Cardiac fibroblast (primary cell): ENCODE measurements around the gene BBS9.
"Not testable (repeated sequence)": the region's sequence is repeated elsewhere in the genome, so short reads cannot be mapped to it uniquely, and the experiment has no call there.

Source experiments
- DNase-seq, 2 donors: peaks; one replicate each; pipeline versions ENCODE4 v3.0.0 to v3.0.0-alpha.2; 2010; ENCODE audit warnings: low read depth in 2 of 2
- H3K4me3 ChIP-seq, 2 donors: replicated peaks in 1 of 2; 1 replicate in 1 of 2; 2 replicates in 1 of 2; pipeline ENCODE4 v1.5.1; 2011; ENCODE audit warnings: low read depth in 2 of 2, low read length in 2 of 2, mild to moderate bottlenecking in 2 of 2, moderate library complexity in 1 of 2
- TF ChIP-seq, protein P1 (sequence below): IDR thresholded peaks from one replicate; pipeline ENCODE4 v1.5.1; 2011; ENCODE audit warnings: low read depth, mild to moderate bottlenecking, low read length, inconsistent platforms

Gene BBS9

DNA sequence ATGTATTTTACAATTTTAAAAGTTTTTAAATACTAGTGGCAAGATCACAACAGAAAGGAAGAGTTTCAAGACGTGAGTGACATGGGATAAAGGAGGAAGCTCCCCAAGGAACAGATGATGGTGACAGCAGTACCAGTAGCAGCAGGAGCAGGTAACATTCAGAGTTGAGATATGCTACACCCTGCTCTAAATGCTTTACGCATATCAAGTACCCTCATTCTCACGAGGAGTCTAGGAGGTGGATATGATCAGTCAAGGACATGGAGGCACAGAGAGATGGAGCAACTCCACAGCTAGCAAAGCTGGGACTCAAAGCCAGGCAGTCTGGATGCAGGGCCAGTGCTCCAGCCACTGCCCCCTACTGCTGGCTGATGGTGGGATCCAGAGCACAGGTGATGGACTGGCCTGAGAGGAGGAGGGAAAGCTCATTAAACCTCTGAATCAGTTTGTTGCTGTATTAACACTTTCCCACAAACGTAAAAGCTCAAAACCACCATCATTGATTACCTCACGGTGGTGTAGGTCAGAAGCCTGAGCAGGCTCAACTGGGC lies 37.6 kb upstream of the BBS9 start:
- H3K4me3 ChIP-seq: no peak overlapping the region
- no peak for DNase-seq
- TF ChIP-seq, protein P1, sequence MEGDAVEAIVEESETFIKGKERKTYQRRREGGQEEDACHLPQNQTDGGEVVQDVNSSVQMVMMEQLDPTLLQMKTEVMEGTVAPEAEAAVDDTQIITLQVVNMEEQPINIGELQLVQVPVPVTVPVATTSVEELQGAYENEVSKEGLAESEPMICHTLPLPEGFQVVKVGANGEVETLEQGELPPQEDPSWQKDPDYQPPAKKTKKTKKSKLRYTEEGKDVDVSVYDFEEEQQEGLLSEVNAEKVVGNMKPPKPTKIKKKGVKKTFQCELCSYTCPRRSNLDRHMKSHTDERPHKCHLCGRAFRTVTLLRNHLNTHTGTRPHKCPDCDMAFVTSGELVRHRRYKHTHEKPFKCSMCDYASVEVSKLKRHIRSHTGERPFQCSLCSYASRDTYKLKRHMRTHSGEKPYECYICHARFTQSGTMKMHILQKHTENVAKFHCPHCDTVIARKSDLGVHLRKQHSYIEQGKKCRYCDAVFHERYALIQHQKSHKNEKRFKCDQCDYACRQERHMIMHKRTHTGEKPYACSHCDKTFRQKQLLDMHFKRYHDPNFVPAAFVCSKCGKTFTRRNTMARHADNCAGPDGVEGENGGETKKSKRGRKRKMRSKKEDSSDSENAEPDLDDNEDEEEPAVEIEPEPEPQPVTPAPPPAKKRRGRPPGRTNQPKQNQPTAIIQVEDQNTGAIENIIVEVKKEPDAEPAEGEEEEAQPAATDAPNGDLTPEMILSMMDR: no peak

DNA sequence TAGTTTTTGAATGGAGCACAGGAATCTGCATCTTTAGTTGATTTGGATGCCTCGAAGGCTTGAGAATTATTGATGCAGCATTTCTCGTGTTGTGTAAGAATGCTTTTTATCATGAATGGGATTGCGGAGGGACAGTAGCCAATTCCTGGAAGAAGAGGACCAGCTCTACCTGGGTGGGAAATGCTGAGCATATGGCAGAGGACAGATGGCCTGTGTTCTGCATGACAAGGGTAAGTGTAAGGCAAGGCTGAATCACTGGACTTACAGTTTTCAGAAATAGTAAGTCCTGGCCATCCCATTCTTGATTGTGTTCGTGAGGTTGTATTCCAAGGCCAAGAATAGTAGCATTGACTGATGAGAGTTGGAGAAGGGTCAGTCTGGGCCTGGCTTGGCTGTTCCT lies 36.1 kb upstream of the BBS9 start:
- DNase-seq: no peak
- H3K4me3 ChIP-seq: no peak overlapping the region
- TF ChIP-seq, protein P1: no peak

DNA sequence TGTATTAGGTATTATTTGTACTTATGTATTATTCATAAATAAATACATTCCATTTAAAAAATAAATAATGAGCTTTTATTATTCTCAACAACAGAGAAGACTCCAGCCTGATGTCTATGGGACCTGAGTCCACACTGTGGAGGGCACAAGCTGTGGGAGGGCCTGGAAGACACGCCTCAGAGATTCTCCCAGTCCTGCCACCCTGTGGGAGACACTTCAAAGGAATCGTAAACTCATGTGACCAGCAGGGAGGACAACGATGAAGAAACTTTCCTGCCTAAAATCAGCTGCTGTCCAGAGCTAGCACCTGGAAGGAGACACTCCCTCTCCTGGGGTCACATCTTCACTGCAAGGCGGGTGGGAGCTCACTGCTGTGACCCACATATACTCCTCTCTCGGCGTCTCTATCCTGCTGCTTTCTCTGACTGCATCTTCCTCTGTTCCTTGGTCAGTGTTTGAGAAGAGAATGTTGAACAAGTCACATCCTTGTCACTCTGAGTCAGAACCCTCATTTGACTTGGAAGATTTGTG lies 34.6 kb upstream of the BBS9 start:
- not testable (repeated sequence) for DNase-seq, H3K4me3 ChIP-seq

DNA sequence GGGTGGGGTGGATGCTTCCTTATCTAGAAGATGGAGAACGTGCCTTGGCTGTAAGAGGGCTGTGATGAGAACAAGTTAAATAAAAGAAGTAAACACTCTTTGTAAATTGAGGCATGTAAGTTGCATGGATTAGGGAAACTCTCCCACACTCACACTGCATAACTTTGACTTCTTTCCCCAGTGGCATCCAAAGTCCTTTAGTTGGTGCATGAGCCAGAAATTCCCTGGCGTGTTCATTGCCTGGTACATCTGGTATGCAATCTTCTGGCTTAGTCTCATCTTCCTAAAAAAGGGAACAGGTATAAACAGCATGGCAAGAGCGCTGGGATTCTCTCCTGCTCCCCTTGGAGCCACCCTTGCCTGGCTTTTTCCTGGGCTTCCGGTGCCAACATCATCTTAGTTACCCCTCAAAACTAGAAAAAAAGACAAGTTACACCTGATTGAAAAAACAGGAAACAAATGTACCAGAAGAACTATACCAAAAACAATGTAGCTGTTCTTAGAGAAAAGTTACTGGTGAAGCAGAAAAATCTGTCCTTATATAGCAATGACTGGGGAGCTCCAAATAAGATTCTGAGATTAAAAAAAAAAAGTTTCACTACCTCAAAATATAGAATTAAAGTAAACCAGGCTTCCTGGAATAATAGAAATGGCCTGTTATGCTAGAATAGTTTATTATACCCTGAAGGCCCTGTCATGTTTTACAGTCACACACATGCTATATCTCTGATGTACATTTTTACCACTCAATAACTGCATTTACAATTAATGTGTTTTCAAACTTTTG lies 30.0 kb upstream of the BBS9 start:
- no peak overlapping the region for H3K4me3 ChIP-seq
- TF ChIP-seq, protein P1: no peak
- no peak for DNase-seq

DNA sequence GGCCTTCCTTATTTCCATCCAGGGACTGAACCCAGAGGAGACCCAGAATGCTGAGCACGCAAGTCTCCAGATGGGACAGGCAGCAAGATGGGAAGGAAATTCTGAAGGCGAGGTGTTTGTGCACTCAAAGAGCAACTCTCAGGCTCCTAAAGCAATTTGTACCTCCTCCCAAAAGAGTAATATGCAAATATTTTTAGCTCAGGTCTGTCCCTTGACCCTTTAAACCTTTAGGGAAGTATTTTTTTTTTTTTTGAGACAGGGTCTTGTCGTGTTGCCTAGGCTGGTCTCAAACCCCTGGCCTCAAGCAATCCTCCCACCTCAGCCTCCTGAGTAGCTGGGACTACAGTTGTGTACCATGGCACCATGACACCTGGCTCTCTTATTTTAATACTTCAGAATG lies 28.6 kb upstream of the BBS9 start:
- TF ChIP-seq, protein P1: no peak
- H3K4me3 ChIP-seq: no peak overlapping the region
- DNase-seq: no peak

DNA sequence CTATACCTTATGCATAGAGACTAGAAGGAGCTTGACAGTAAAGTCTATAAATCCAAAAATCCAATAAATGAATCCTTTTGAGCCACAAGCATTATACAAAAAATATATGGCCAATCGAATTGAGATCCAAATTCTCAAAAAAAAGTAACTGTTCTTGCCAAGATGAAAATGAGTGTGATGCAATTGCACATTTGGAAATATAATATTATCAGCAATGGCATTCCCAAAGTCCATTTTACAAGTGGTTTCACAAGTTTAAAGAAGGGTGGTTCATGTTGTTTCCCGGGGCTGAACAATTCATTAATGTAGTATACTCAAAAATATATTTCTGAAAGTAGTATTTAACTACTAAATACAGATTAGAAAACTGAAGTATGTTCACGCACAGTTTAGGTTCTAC lies 27.5 kb upstream of the BBS9 start:
- DNase-seq: peak in 1 of 2 donors; percentile 53
- TF ChIP-seq, protein P1: no peak
- no peak overlapping the region for H3K4me3 ChIP-seq
